RWPE2 (cell line): Measurements from ENCODE around the gene FAM219A.
A peak's percentile ranks its signal among the peaks of the same experiment; 100 is the strongest.

ENCODE experiments used
- ATAC-seq: fragments of 200-7000 bp; cut with Tn5 transposase; 3 replicates; pipeline ENCODE4 v1.9.1; 2021; ENCODE audit warnings: low read depth
- DNase-seq: peaks from one replicate; pipeline ENCODE4 v3.0.0-alpha.2; 2020; ENCODE audit warnings: low spot score
- H3K27ac ChIP-seq: fragments of 450-650 bp; 2 replicates; pipeline ENCODE4 v1.5.1; 2017; ENCODE audit warnings: mild to moderate bottlenecking; ENCODE audit not compliant: poor library complexity, severe bottlenecking
- H3K27me3 ChIP-seq: fragments of 250-450 bp; sonication (Bioruptor Pico); 2 replicates; pipeline ENCODE4 v1.5.1; 2021; ENCODE audit warnings: mild to moderate bottlenecking, moderate library complexity; ENCODE audit not compliant: insufficient read depth, poor library complexity, severe bottlenecking
- H3K36me3 ChIP-seq: fragments of 250-450 bp; sonication (Bioruptor Pico); 2 replicates; pipeline ENCODE4 v1.5.1; 2020; ENCODE audit warnings: low read depth, mild to moderate bottlenecking, moderate library complexity
- H3K4me1 ChIP-seq: fragments of 250-450 bp; sonication (Bioruptor Pico); 2 replicates; pipeline ENCODE4 v1.5.1; 2021; ENCODE audit warnings: mild to moderate bottlenecking, moderate library complexity; ENCODE audit not compliant: insufficient read depth, poor library complexity, severe bottlenecking
- H3K4me3 ChIP-seq: fragments of 250-450 bp; sonication (Bioruptor Pico); 2 replicates; pipeline ENCODE4 v1.5.1; 2021; ENCODE audit warnings: mild to moderate bottlenecking, moderate library complexity; ENCODE audit not compliant: severe bottlenecking
- H3K9me3 ChIP-seq: fragments of 250-450 bp; sonication (Bioruptor Pico); 2 replicates; pipeline ENCODE4 v1.5.1; 2021; ENCODE audit warnings: mild to moderate bottlenecking, moderate library complexity; ENCODE audit not compliant: severe bottlenecking
- CTCF ChIP-seq: fragments of 450-650 bp; IDR thresholded peaks from one replicate; pipeline ENCODE4 v1.5.1; 2017; ENCODE audit warnings: mild to moderate bottlenecking, moderate library complexity; ENCODE audit not compliant: poor library complexity, severe bottlenecking

The FAM219A gene

DNA sequence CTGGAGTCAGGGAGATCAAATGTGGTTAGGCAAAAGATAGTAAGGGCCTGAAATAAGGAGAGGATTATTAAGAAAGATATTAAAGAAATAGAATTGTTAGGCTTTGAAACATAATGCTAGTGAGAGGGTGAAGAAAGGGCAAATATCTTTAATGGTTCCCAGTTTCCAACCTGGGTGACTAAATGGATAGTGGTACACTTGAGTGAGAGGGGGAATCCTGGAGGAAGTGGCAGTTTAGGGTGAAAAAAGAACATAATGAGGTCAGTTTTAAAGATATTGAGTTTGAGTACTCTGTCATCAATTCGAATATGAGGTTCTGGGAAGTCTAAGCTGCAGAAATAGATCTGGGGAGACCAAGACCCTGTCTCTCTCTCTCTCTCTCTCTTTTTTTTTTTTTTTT lies 19.2 kb upstream of the FAM219A start:
- Histone ChIP-seq H3K36me3 (no peaks in the 10 kb centered on the region), H3K4me1 (no peaks in the 10 kb centered on the region), H3K27me3 (no peaks in the 10 kb centered on the region), H3K4me3 (no peak overlapping the region), H3K9me3 (no peaks in the 10 kb centered on the region), H3K27ac (no peak overlapping the region)
- DNase-seq: no peak
- no peak for TF ChIP-seq CTCF
- no peak for ATAC-seq

GRCh38 chr9:34475097-34475496 lies 16.7 kb upstream of the FAM219A start:
- Histone ChIP-seq H3K9me3 (no peaks in the 10 kb centered on the region), H3K4me3 (no peak overlapping the region), H3K27me3 (no peaks in the 10 kb centered on the region), H3K27ac (no peak overlapping the region), H3K36me3 (no peaks in the 10 kb centered on the region), H3K4me1 (no peaks in the 10 kb centered on the region)
- ATAC-seq: no peak
- no peak for DNase-seq
- no peak for TF ChIP-seq CTCF

- Histone ChIP-seq H3K27me3 (no peaks in the 10 kb centered on the region), H3K4me1 (peaks cover 15% of the 10 kb centered on the region), H3K4me3 (no peak overlapping the region), H3K36me3 (no peaks in the 10 kb centered on the region), H3K27ac (no peak overlapping the region), H3K9me3 (no peaks in the 10 kb centered on the region)
- TF ChIP-seq CTCF: no peak
- ATAC-seq (no peak), DNase-seq (no peak)
Observed at GRCh38 chr9:34465468-34465867, 7.1 kb upstream of the FAM219A start.

DNA sequence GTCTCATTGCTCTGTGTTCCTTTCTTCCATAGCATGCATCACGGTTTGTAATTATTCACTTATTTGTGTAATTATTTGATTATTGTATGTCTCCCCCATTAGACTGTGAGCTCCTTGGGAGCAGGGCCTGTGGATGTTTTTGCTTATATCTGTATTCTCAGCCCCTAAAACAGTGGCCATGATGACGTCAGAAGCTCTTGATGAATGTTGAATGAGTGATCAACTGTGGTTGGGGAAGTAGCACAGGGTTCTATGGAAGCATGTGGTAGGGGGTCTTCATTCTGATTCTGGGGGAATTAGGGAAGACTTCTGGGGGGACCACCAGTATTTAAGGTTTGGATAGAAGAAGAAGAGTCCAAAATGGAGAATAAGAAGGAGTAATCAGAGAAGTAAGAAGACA lies 6.2 kb upstream of the FAM219A start:
- DNase-seq: no peak
- Histone ChIP-seq H3K27me3 (no peaks in the 10 kb centered on the region), H3K4me3 (no peak overlapping the region), H3K4me1 (peaks cover 18% of the 10 kb centered on the region), H3K9me3 (no peaks in the 10 kb centered on the region), H3K27ac (no peak overlapping the region), H3K36me3 (no peaks in the 10 kb centered on the region)
- ATAC-seq: no peak
- no peak for TF ChIP-seq CTCF

DNA sequence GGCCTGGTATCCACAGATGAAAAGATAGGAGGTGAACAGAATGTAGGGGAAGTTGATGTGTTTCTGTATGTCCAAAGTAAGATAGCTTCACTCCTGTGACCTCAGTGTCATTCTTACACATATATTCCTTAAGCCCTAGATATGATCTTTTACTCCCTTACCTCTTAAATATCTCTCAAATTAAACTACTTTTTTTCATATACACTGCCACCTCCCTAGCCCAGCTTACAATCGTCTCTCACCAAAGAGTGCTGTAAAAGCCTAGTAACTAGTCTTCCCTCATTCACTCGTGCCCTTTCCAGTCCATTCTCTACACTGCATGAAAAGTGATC lies 5.5 kb upstream of the FAM219A start:
- peak; percentile 8; the same call in 1 of the 3 replicates for ATAC-seq
- no peak overlapping the region for H3K4me3 ChIP-seq
- H3K27me3 ChIP-seq: no peaks in the 10 kb centered on the region
- DNase-seq: no peak
- no peaks in the 10 kb centered on the region for H3K36me3 ChIP-seq
- TF ChIP-seq CTCF: no peak
- H3K4me1 ChIP-seq: peaks cover 18% of the 10 kb centered on the region
- H3K9me3 ChIP-seq: no peaks in the 10 kb centered on the region
- peak overlapping the region; percentile 13 for H3K27ac ChIP-seq
